K562 (cell line): ENCODE results near the gene TTC22. TPM values are rescaled to one million over a fixed set of nuclear protein-coding genes. Genes with fewer than 3 reads are reported as not detected.

ENCODE experiments used
- ATAC-seq: fragments of 200-7000 bp; cut with Tn5 transposase; 3 replicates; pipeline ENCODE4 v1.9.1; 2020; ENCODE audit warnings: moderate library complexity
- BruUV-seq: library from RNA; stranded (reverse); fragments of 400-500 nt; replicated peaks from 2 replicates; lab custom pipeline; 2021; lab: Mats Ljungman, UMichigan
- CTCF ChIA-PET: fragments of 300-600 bp; formaldehyde crosslinking; extraction: SDS; loops from one replicate; lab custom pipeline; 2021; ENCODE audit warnings: low intra/inter-chr PET ratio; lab: Yijun Ruan, JAX
- POLR2A ChIA-PET: fragments of 300-600, 350-650 bp; sonication (Branson Sonifier 250); formaldehyde crosslinking; extraction: SDS; loops from one replicate; lab custom pipeline; 2021; ENCODE audit warnings: antibody characterized with exemption, inconsistent platforms; lab: Yijun Ruan, JAX
- DNase-seq, 4 experiments: peaks; one replicate each; pipeline versions ENCODE4 v3.0.0 to v3.0.0-alpha.2; 2011 to 2018; ENCODE audit warnings: low spot score in 3 of 4, mixed read lengths in 3 of 4; ENCODE audit errors: extremely low read depth in 1 of 4
- FAIRE-seq: peaks from 2 replicates; lab custom pipeline; 2011; peaks lifted over from hg19 to GRCh38; lab: Jason Lieb, UNC
- H2AFZ ChIP-seq: 2 replicates; pipeline ENCODE4 v1.6.0; 2011; ENCODE audit warnings: low read depth, low read length, control low read depth, inconsistent platforms
- H3K27ac ChIP-seq: fragments of 200-600 bp; 3 replicates; pipeline ENCODE4 v1.8.0; 2011; ENCODE audit warnings: low read depth, mild to moderate bottlenecking, control low read depth, inconsistent platforms, low read length, moderate library complexity, mixed read lengths; ENCODE audit errors: extremely low read depth
- H3K27me3 ChIP-seq, 2 experiments: fragments of 300-600 bp in 1 of 2; 2 replicates in 1 of 2; 3 replicates in 1 of 2; pipeline versions ENCODE4 v1.6.0 to v1.8.0; 2011; ENCODE audit warnings: inconsistent platforms in 2 of 2, low read length in 2 of 2, mild to moderate bottlenecking in 1 of 2, mixed read lengths in 1 of 2, moderate library complexity in 1 of 2; ENCODE audit not compliant: control insufficient read depth in 2 of 2, insufficient read depth in 2 of 2
- H3K36me3 ChIP-seq: fragments of 300-600 bp; 3 replicates; pipeline ENCODE4 v1.8.0; 2011; ENCODE audit warnings: mild to moderate bottlenecking, low read length, inconsistent platforms; ENCODE audit not compliant: control insufficient read depth, insufficient read depth
- H3K4me1 ChIP-seq, 2 experiments: fragments of 200-600 bp in 1 of 2; replicated peaks in 1 of 2; 2 replicates in 1 of 2; 3 replicates in 1 of 2; pipeline versions ENCODE4 v1.5.1 to v1.8.0; 2011; ENCODE audit warnings: inconsistent platforms in 2 of 2, low read length in 2 of 2, mild to moderate bottlenecking in 1 of 2, mixed read lengths in 1 of 2, moderate library complexity in 1 of 2; ENCODE audit not compliant: control insufficient read depth in 2 of 2, insufficient read depth in 2 of 2
- H3K4me2 ChIP-seq: 2 replicates; pipeline ENCODE4 v1.6.1; 2011; ENCODE audit warnings: low read length, control low read depth, inconsistent platforms, mixed read lengths; ENCODE audit not compliant: insufficient read depth
- H3K4me3 ChIP-seq: fragments of 200-600 bp; sonication (generic), shearing (Covaris generic); 2 replicates; pipeline ENCODE4 v1.5.1; 2016; ENCODE audit warnings: control low read depth, inconsistent platforms
- H3K79me2 ChIP-seq: fragments of 200-600 bp; 3 replicates; pipeline ENCODE4 v1.8.0; 2011; ENCODE audit warnings: low read length, inconsistent platforms; ENCODE audit not compliant: control insufficient read depth, insufficient read depth
- H3K9ac ChIP-seq, 2 experiments: 2 replicates each; pipeline versions ENCODE4 v1.6.0 to v1.6.1; 2011; ENCODE audit warnings: low read depth in 2 of 2, low read length in 2 of 2, control low read depth in 1 of 2, inconsistent platforms in 1 of 2, mild to moderate bottlenecking in 1 of 2, mixed read lengths in 1 of 2; ENCODE audit not compliant: insufficient read depth in 1 of 2
- H3K9me1 ChIP-seq: one replicate; pipeline ENCODE4 v1.6.0; 2011; ENCODE audit warnings: inconsistent platforms, mild to moderate bottlenecking, low read length, moderate library complexity; ENCODE audit not compliant: control insufficient read depth, insufficient read depth
- H3K9me3 ChIP-seq: replicated peaks from 2 replicates; pipeline ENCODE4 v1.5.1; 2011; ENCODE audit warnings: low read depth, low read length, inconsistent platforms; ENCODE audit not compliant: control insufficient read depth, insufficient read depth
- H4K20me1 ChIP-seq: replicated peaks from 2 replicates; pipeline ENCODE4 v1.6.1; 2011; ENCODE audit warnings: low read length, inconsistent platforms, mixed read lengths; ENCODE audit not compliant: control insufficient read depth, insufficient read depth
- CHD2 ChIP-seq: IDR thresholded peaks from 2 replicates; pipeline ENCODE4 v1.6.1; 2011; ENCODE audit warnings: low read depth, low read length
- FOSL1 ChIP-seq: fragments of 200-800 bp; sonication (Bioruptor generic); conservative IDR thresholded peaks from 2 replicates; pipeline ENCODE4 v1.6.1; 2016; ENCODE audit warnings: missing genetic modification characterization, missing compliant biosample characterization
- FOXA3 ChIP-seq, 2 experiments: fragments of 450-650 bp in 1 of 2; sonication (generic) in 1 of 2; formaldehyde crosslinking; IDR thresholded peaks in 1 of 2; conservative IDR thresholded peaks in 1 of 2; 2 replicates each; pipeline versions ENCODE4 v1.4.0 to v1.8.0; 2020 to 2022; ENCODE audit warnings: mild to moderate bottlenecking in 2 of 2, missing genetic modification reagents in 1 of 2
- KAT8 ChIP-seq: fragments of 450-650 bp; IDR thresholded peaks from 2 replicates; pipeline ENCODE4 v1.6.1; 2016; ENCODE audit warnings: low read depth, mild to moderate bottlenecking
- MTA1 ChIP-seq: fragments of 450-650 bp; IDR thresholded peaks from 2 replicates; pipeline ENCODE4 v1.6.1; 2017; ENCODE audit warnings: borderline replicate concordance
- NBN ChIP-seq: fragments of 450-650 bp; IDR thresholded peaks from 2 replicates; pipeline ENCODE4 v1.6.1; 2016; ENCODE audit warnings: low read depth, mild to moderate bottlenecking
- SP2 ChIP-seq: IDR thresholded peaks from 2 replicates; pipeline ENCODE4 v1.6.1; 2011; ENCODE audit warnings: mild to moderate bottlenecking, low read depth, low read length, moderate library complexity; ENCODE audit not compliant: poor library complexity, severe bottlenecking; ENCODE audit errors: extremely low read depth
- ZNF217 ChIP-seq: sonication (generic); formaldehyde crosslinking; IDR thresholded peaks from 2 replicates; pipeline ENCODE4 v1.8.0; 2022; ENCODE audit warnings: mild to moderate bottlenecking, missing genetic modification reagents
- ZNF780A ChIP-seq: fragments of 250-450 bp; sonication (Bioruptor Pico); IDR thresholded peaks from 2 replicates; pipeline ENCODE4 v1.5.0; 2021; ENCODE audit warnings: mild to moderate bottlenecking
- WGBS: fragments of 100-300 bp; shearing (Covaris generic); methylation state at CpG from one replicate; pipeline ENCODE4 v1.1.6; 2016; ENCODE audit warnings: low coverage, mixed read lengths; ENCODE audit not compliant: insufficient coverage; ENCODE audit errors: missing lambda C conversion rate; 5-methylcytosine and 5-hydroxymethylcytosine counted together
- in situ Hi-C: fragments of 300-500 bp; cut with MboI; formaldehyde crosslinking; loops from 4 replicates; pipeline ENCODE4 v1.15.0; 2018; ENCODE audit warnings: inconsistent platforms, mixed read lengths
- intact Hi-C: fragments of 100-400 bp; cut with micrococcal nuclease; formaldehyde crosslinking; loops from 2 replicates; pipeline ENCODE4 v1.14.2; 2022
- polyA plus RNA-seq, 8 experiments: library from polyadenylated mRNA; depleted of rRNA in 4 of 8; stranded (reverse) in 5 of 8; unstranded in 3 of 8; fragments of >200 nt; fragmentation: Nextera tagmentation in 2 of 8; fragmentation: Illumina TruSeq in 1 of 8; extraction: Ambion mirVana in 2 of 8; extraction: Trizol in 1 of 8; gene quantifications; 2 replicates each; pipeline versions ENCODE4 v1.2.1 to v1.2.3, GENCODE V29; 2011 to 2014; ENCODE audit warnings: inconsistent platforms in 1 of 8, missing spikeins in 1 of 8
- total RNA-seq, 7 experiments: library from RNA; depleted of rRNA in 6 of 7; stranded (reverse); fragments of >200 nt in 6 of 7; fragmentation: Illumina TruSeq in 2 of 7; extraction: Trizol in 2 of 7; gene quantifications; 2 replicates each; pipeline versions ENCODE4 v1.2.1 to v1.2.3, GENCODE V29; 2011 to 2021; ENCODE audit warnings: low replicate concordance in 1 of 7

The TTC22 gene
- total and polyA plus RNA-seq, 9 of the 15 experiments (the other 6 are each of a cell fraction or from before 2014, with no cell fraction given): 0.07 TPM; not detected in 8

DNA sequence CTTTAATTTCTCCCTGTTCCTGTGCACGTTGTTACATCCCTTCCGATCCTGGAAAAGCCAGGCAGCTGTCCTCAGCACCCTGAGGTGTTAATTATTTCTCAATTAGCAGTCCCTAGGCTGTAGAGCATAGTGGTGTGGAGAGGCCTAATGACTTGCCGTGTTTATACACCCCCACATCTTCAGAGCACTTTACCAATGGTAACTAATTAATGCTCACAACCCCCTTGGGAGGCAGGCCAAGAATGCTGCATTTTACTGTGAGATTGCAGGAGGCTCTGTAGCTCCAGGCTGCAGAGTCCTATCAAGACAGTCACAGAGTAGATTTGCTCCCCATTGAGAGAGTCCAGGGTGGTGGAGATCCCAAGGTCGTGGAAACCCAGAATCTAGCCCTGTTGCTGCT, 34.4 kb downstream of the TTC22 start:
- intact Hi-C loops: no loop called here
- H3K36me3 ChIP-seq: no peaks in the 10 kb centered on the region
- no peak for FAIRE-seq
- no peak for DNase-seq
- no peak for TF ChIP-seq MTA1
- TF ChIP-seq ZNF217: no peak
- no peak for TF ChIP-seq SP2
- no peak for TF ChIP-seq NBN
- TF ChIP-seq KAT8: no peak
- no peak for TF ChIP-seq FOXA3 (CRISPR knock-in tag; conservative IDR thresholded peaks at IDR 0.05 in 1 of 2, IDR thresholded peaks at IDR 0.05 in 1 of 2)
- TF ChIP-seq ZNF780A (CRISPR knock-in tag): no peak
- no peak for TF ChIP-seq FOSL1 (tag)
- TF ChIP-seq CHD2: no peak
- H3K9ac ChIP-seq: no peak overlapping the region
- H2AFZ ChIP-seq: peak overlapping the region; percentile 16; the same call in 1 of the 2 replicates
- H3K4me1 ChIP-seq: peaks cover 0 to 7% of the 10 kb centered on the region in 2 experiments; a peak in 2 of 5 replicates
- no peaks in the 10 kb centered on the region for H3K9me3 ChIP-seq
- H3K4me3 ChIP-seq: no peak overlapping the region
- BruUV-seq: no TSS peak
- CTCF ChIA-PET: no interaction called here
- peaks cover 15% of the 10 kb centered on the region for H3K79me2 ChIP-seq
- peaks cover 0 to 6% of the 10 kb centered on the region in 2 experiments; a peak in 2 of 5 replicates for H3K27me3 ChIP-seq
- no peaks in the 10 kb centered on the region for H3K9me1 ChIP-seq
- WGBS: 5% methylated on average over 4 of the region's 4 CpGs
- ATAC-seq: no peak
- POLR2A ChIA-PET: interaction anchor here (0.8 to 2.6 kb wide), 3 partner anchors 10 to 27 kb away, joined by 3 to 9 read pairs (median 9); no protein-coding TSS in a partner anchor
- no peaks in the 10 kb centered on the region for H4K20me1 ChIP-seq
- H3K27ac ChIP-seq: no peak overlapping the region
- no peak overlapping the region for H3K4me2 ChIP-seq
- in situ Hi-C loops: no loop called here
